ENCODE results near the gene ROBO3. TPM values are rescaled to one million over a fixed set of nuclear protein-coding genes. Genes with fewer than 3 reads are reported as not detected.

The ROBO3 gene
- total RNA-seq, 1 donor: 18.1 TPM

DNA sequence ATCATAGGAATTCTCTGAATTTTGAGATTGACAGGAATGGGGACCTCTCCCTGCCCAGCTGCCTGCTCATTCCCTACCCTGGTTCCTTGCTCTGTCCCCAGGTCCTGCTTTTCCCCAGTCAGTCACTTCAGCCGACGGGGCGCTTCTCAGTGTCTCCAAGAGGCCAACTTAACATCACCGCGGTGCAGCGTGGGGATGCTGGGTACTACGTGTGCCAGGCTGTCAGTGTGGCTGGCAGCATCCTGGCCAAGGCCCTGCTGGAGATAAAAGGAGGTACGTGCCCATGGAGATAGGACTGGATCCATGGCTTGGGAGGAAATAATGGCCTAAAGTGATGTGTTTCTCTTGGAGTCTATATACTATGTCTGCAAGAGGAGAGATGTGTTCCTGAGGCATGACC, 7.0 kb downstream of the ROBO3 start:
- Histone ChIP-seq H3K4me3 (ENCODE audit: insufficient read depth, low read length) (no peak overlapping the region), H3K9me3 (ENCODE audit: low read depth, low read length) (no peaks in the 10 kb centered on the region), H3K36me3 (ENCODE audit: insufficient read depth, low read length) (no peaks in the 10 kb centered on the region), H3K79me2 (ENCODE audit: insufficient read depth, low read length) (no peaks in the 10 kb centered on the region), H2AFZ (ENCODE audit: low read length) (no peak overlapping the region), H4K20me1 (ENCODE audit: insufficient read depth, low read length) (no peaks in the 10 kb centered on the region), H3K4me2 (ENCODE audit: insufficient read depth, low read length) (no peak overlapping the region), H3K27me3 (ENCODE audit: insufficient read depth, low read length) (peaks cover 66% of the 10 kb centered on the region), H3K27ac (ENCODE audit: low read depth, low read length) (no peak overlapping the region), H3K4me1 (ENCODE audit: insufficient read depth, low read length) (no peaks in the 10 kb centered on the region)
- TF ChIP-seq, protein P1, sequence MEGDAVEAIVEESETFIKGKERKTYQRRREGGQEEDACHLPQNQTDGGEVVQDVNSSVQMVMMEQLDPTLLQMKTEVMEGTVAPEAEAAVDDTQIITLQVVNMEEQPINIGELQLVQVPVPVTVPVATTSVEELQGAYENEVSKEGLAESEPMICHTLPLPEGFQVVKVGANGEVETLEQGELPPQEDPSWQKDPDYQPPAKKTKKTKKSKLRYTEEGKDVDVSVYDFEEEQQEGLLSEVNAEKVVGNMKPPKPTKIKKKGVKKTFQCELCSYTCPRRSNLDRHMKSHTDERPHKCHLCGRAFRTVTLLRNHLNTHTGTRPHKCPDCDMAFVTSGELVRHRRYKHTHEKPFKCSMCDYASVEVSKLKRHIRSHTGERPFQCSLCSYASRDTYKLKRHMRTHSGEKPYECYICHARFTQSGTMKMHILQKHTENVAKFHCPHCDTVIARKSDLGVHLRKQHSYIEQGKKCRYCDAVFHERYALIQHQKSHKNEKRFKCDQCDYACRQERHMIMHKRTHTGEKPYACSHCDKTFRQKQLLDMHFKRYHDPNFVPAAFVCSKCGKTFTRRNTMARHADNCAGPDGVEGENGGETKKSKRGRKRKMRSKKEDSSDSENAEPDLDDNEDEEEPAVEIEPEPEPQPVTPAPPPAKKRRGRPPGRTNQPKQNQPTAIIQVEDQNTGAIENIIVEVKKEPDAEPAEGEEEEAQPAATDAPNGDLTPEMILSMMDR (IDR thresholded peaks at IDR 0.05; ENCODE audit: extremely low read depth, low read depth, low read length): no peak
- DNase-seq (ENCODE audit: insufficient read length, low spot score, missing footprints): no peak

DNA sequence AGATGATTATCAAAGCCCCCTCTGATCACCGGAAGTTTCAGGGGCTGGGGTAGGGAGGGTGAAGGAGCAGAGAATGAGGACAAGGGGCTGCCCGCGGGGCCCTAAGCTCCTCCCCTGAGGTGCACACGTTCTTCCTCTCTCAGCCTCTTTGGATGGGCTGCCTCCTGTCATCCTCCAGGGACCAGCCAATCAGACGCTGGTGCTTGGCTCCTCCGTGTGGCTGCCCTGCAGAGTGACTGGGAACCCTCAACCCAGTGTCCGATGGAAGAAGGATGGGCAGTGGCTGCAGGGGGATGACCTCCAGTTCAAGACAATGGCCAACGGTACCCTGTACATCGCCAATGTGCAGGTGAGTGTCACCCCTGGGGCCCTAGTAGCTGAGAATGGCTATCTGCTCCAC, 7.5 kb downstream of the ROBO3 start:
- peak; percentile 85 for DNase-seq (ENCODE audit: insufficient read length, low spot score, missing footprints)
- TF ChIP-seq, protein P1 (IDR thresholded peaks at IDR 0.05; ENCODE audit: extremely low read depth, low read depth, low read length): no peak
- H3K9me3 ChIP-seq (ENCODE audit: low read depth, low read length): no peaks in the 10 kb centered on the region
- no peak overlapping the region for H3K4me2 ChIP-seq (ENCODE audit: insufficient read depth, low read length)
- no peaks in the 10 kb centered on the region for H3K4me1 ChIP-seq (ENCODE audit: insufficient read depth, low read length)
- H3K27ac ChIP-seq (ENCODE audit: low read depth, low read length): no peak overlapping the region
- no peak overlapping the region for H3K4me3 ChIP-seq (ENCODE audit: insufficient read depth, low read length)
- no peaks in the 10 kb centered on the region for H3K36me3 ChIP-seq (ENCODE audit: insufficient read depth, low read length)
- no peak overlapping the region for H2AFZ ChIP-seq (ENCODE audit: low read length)
- peaks cover 63% of the 10 kb centered on the region for H3K27me3 ChIP-seq (ENCODE audit: insufficient read depth, low read length)
- H4K20me1 ChIP-seq (ENCODE audit: insufficient read depth, low read length): no peaks in the 10 kb centered on the region
- no peaks in the 10 kb centered on the region for H3K79me2 ChIP-seq (ENCODE audit: insufficient read depth, low read length)

DNA sequence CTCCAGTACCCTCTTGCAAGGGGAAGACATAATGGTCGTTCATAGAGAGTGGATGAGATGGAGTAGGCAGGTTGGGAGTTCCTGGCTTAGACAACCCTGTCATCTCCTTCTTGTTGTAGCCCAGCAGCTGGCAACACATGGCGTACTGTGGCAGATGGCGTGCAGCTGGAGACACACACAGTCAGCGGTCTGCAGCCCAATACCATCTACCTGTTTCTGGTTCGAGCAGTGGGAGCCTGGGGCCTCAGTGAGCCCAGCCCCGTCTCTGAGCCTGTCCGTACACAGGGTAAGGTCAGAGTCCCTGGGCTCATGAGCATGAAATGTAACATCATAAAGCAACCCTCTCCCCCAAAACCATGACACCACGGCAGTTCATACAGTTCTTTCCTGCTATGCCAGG, 8.7 kb downstream of the ROBO3 start:
- TF ChIP-seq, protein P1 (IDR thresholded peaks at IDR 0.05; ENCODE audit: extremely low read depth, low read depth, low read length): no peak
- Histone ChIP-seq H3K4me1 (ENCODE audit: insufficient read depth, low read length) (no peaks in the 10 kb centered on the region), H3K9me3 (ENCODE audit: low read depth, low read length) (no peaks in the 10 kb centered on the region), H4K20me1 (ENCODE audit: insufficient read depth, low read length) (no peaks in the 10 kb centered on the region), H3K36me3 (ENCODE audit: insufficient read depth, low read length) (no peaks in the 10 kb centered on the region), H3K4me3 (ENCODE audit: insufficient read depth, low read length) (no peak overlapping the region), H3K27me3 (ENCODE audit: insufficient read depth, low read length) (peaks cover 50% of the 10 kb centered on the region), H3K4me2 (ENCODE audit: insufficient read depth, low read length) (no peak overlapping the region), H3K27ac (ENCODE audit: low read depth, low read length) (no peak overlapping the region), H3K79me2 (ENCODE audit: insufficient read depth, low read length) (no peaks in the 10 kb centered on the region), H2AFZ (ENCODE audit: low read length) (no peak overlapping the region)
- no peak for DNase-seq (ENCODE audit: insufficient read length, low spot score, missing footprints)

DNA sequence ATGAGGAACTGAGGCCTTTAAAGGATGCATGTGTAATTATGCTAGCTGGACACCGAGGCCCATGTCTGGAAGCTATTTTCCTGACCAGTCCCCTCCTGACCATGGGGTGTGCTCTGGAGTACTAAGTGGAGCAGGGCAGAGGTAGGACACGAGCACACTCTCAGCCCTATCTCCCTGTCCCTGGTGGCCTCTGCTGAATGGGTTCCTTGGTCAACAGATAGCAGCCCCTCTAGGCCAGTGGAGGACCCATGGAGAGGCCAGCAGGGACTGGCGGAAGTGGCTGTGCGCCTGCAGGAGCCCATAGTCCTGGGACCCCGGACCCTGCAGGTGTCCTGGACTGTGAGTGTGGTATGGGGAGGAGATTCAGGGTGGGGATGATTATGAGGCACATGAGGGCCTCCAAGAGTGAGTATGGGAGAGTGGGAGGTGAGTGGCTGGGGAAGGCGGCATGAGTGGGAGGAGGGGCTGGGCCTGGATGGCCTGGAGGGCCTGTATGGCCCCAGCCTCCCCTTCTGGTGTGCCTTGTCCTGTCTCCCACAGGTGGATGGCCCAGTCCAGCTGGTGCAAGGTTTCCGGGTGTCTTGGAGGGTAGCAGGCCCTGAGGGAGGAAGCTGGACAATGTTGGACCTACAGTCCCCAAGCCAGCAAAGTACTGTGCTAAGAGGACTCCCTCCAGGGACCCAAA, 9.5 kb downstream of the ROBO3 start:
- no peaks in the 10 kb centered on the region for H3K9me3 ChIP-seq (ENCODE audit: low read depth, low read length)
- no peaks in the 10 kb centered on the region for H4K20me1 ChIP-seq (ENCODE audit: insufficient read depth, low read length)
- no peaks in the 10 kb centered on the region for H3K36me3 ChIP-seq (ENCODE audit: insufficient read depth, low read length)
- no peak overlapping the region for H3K27ac ChIP-seq (ENCODE audit: low read depth, low read length)
- H3K4me1 ChIP-seq (ENCODE audit: insufficient read depth, low read length): no peaks in the 10 kb centered on the region
- H2AFZ ChIP-seq (ENCODE audit: low read length): no peak overlapping the region
- no peak overlapping the region for H3K4me2 ChIP-seq (ENCODE audit: insufficient read depth, low read length)
- H3K27me3 ChIP-seq (ENCODE audit: insufficient read depth, low read length): peaks cover 43% of the 10 kb centered on the region
- TF ChIP-seq, protein P1 (IDR thresholded peaks at IDR 0.05; ENCODE audit: extremely low read depth, low read depth, low read length): no peak
- H3K4me3 ChIP-seq (ENCODE audit: insufficient read depth, low read length): no peak overlapping the region
- DNase-seq (ENCODE audit: insufficient read length, low spot score, missing footprints): peak; percentile 56
- H3K79me2 ChIP-seq (ENCODE audit: insufficient read depth, low read length): no peaks in the 10 kb centered on the region
